GM19035 (cell line): ENCODE results near the gene ATP8A2.
"Not testable (repeated sequence)": the region's sequence is repeated elsewhere in the genome, so short reads cannot be mapped to it uniquely, and the experiment has no call there.

Source experiments
- ATAC-seq: cut with Tn5 transposase; IDR thresholded peaks from one replicate; pipeline ENCODE4 v1.9.1; 2021; ENCODE audit not compliant: unreplicated experiment

Gene ATP8A2

GRCh38 chr13:26053418-26053980 lies 681.7 kb downstream of the ATP8A2 start:
- no peak for ATAC-seq

DNA sequence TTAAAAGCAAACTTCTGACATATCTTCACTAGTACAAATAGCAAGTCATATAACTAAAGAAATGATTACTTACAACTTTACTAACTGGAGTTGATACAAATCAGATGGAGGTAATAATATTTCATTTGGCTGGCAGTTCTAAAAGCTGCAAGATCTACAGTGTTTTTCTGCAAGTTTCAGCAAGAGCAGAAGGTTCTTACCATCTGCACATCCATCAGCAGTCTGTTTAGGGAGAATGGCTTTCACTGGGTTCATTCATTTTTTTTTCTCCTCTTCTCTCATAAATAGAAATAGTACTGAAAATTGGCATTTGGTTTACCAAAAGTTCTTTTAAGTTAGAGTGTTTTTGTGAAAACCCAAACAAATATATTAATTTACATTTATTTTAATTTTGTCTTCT lies 683.1 kb downstream of the ATP8A2 start:
- ATAC-seq = no peak

GRCh38 chr13:26058704-26059103 lies 686.9 kb downstream of the ATP8A2 start:
- ATAC-seq = no peak

GRCh38 chr13:26060357-26060756 lies 688.6 kb downstream of the ATP8A2 start:
- ATAC-seq = no peak

GRCh38 chr13:26061256-26061655 lies 689.5 kb downstream of the ATP8A2 start:
- no peak for ATAC-seq

- ATAC-seq = no peak
Observed at GRCh38 chr13:26061947-26062346, 690.2 kb downstream of the ATP8A2 start.

DNA sequence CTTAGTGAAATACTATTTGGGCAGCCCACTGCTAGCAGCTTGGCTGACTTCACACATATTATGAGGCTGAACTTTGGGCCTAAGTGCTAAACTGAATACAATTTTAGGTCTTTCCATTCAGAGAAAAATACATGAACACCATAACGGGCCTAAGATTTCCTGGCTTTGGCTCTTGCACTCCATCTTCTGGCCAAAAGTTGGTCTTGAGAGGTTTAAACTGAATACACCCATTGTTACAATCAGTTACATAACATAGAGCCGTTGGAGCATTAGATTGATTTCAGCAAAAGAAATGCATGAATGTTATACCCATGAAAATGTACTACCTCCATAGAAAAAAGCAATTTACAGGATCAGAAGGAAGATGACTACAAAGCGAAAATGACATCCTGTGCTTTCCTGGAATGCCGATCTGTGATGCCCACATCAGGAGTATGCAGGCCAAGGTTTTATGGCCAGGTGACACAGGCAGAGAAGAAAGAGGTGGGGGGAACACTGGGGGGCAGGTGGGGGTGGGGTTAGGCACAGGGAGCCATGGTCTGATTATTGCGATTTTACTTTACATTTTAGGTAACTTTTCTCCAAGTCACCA lies 691.2 kb downstream of the ATP8A2 start:
- ATAC-seq = no peak

- not testable (repeated sequence) for ATAC-seq
Observed at GRCh38 chr13:26066492-26066891, 694.7 kb downstream of the ATP8A2 start.

GRCh38 chr13:26067601-26068000 lies 695.8 kb downstream of the ATP8A2 start:
- no peak for ATAC-seq

- not testable (repeated sequence) for ATAC-seq
Observed at GRCh38 chr13:26068372-26068771, 696.6 kb downstream of the ATP8A2 start.

GRCh38 chr13:26069642-26070041 lies 697.9 kb downstream of the ATP8A2 start:
- ATAC-seq = not testable (repeated sequence)

DNA sequence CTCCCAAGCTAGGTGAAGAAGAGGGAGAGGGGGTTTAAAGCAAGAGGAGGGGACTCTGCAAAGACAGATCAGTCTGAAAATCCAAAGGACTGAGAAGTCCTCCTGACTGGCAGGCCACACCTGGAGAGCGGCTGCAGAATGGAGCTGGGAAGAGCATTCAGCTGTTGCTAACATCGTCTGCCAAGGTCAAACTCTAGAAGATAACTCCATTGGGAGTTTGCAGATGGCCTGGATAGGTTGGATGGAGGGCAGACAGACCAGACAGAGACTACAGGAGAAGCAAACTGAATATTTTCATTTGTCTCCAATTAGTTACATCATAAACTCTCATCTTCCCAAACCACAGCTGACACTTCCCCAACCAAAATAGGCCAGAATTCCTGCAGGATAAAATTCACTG lies 699.9 kb downstream of the ATP8A2 start:
- ATAC-seq = no peak

DNA sequence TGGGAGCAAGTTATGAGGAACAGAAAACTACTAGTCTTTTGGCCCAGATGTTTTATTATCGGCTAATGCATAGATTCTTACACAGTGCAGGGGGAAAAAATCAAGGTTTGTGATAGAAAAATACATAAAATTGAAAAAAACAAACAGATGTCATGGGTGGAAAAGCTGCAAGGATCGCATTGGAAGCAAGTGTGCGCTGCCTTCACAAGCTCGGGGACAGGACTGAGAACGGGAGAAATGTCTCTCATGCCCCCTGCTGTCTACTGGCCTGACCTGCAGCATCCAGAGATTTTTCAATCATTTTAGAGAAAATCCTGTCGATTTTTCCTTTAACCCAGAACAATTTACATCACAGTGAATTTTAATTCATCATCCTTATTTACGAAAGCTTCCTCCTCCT lies 700.6 kb downstream of the ATP8A2 start:
- ATAC-seq = not testable (repeated sequence)

GRCh38 chr13:26074706-26075105 lies 702.9 kb downstream of the ATP8A2 start:
- no peak for ATAC-seq
